Measurements from ENCODE around the gene ARHGEF17. TPM values are rescaled to one million over a fixed set of nuclear protein-coding genes. Genes with fewer than 3 reads are reported as not detected.

The ARHGEF17 gene
- total RNA-seq, 2 experiments from 2014 or later = not detected

DNA sequence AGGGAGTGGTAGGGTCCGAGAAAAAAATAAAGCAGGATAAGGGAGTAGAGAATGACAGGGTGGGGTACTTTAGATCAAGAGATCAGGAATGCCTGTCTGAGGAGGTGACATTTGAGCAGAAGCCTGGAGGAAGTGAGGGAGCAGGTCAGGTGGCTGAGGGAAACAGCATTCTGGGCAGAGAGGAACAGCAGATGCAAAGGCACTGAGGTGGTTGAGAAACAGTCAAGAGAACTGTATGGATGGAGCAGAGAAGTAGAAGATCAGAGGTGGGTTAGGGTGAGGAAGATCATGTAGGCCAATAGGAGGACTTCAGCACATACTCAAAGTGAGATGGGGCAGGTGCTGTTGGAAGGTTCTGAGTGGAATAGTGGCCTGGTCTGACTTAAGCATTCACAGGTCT is 8.3 kb downstream of the ARHGEF17 start:
- Mint-ChIP-seq H3K36me3 (no peaks in the 10 kb centered on the region), H3K9me3 (ENCODE audit: low read depth) (no peaks in the 10 kb centered on the region), H3K4me1 (peaks cover 16% of the 10 kb centered on the region), H3K27ac (no peak overlapping the region), H3K27me3 (peaks cover 3% of the 10 kb centered on the region), H3K4me3 (no peak overlapping the region)
- DNase-seq (no peak), ATAC-seq (no peak)
- CTCF ChIA-PET = interaction anchor here (17.2 kb wide), 1 partner anchor 19 kb away, joined by 190 read pairs; no protein-coding TSS in a partner anchor

DNA sequence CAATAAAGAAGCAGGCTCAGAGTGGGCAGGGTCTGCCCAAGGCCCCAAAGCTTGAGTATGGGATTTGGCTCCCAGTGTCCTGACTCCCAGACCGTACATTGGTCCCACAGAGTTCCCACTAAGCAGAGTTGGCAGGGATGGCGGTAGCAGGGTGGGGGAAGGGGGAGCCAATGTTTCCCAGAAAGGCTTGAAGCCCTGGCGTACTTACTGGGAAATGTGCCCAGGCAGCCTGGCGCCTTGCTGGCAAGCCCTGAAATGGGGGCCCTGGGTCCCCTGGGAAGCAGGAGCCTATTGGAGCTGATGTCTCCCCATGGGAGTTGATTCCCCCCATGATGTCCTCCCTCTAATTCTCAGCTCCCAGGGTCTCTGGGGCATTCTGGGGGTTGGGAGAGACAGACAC is 9.3 kb downstream of the ARHGEF17 start:
- Mint-ChIP-seq H3K36me3 (no peaks in the 10 kb centered on the region), H3K27ac (no peak overlapping the region), H3K9me3 (ENCODE audit: low read depth) (no peaks in the 10 kb centered on the region), H3K4me1 (peaks cover 18% of the 10 kb centered on the region), H3K27me3 (peaks cover 3% of the 10 kb centered on the region), H3K4me3 (no peak overlapping the region)
- ATAC-seq = no peak
- no peak for DNase-seq
- CTCF ChIA-PET = interaction anchor here (2.1 to 17.2 kb wide), 2 partner anchors 10 to 18 kb away, joined by 8 to 190 read pairs; partner anchors contain the start of gene ARHGEF17

DNA sequence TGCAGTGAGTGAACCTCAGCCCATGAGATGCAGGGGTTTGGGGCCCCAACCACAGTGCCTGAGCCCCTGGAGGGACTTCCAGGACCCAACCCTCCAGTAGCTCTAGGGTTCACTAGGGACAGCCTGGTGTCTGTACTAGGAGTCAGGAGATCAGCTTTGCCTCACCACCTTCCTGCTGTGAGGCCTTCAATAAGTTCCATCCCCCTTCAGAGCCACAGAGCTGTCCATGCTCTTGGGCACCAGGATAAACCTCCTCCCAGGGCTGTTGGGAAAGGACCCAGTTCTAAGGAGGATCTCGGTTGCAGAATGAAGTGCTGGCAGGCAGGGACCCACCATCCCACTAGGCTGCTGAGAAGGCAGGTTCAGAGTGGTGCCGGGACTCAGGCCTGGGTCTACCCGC is 9.7 kb downstream of the ARHGEF17 start:
- DNase-seq (no peak), ATAC-seq (no peak)
- Mint-ChIP-seq H3K9me3 (ENCODE audit: low read depth) (no peaks in the 10 kb centered on the region), H3K27ac (no peak overlapping the region), H3K36me3 (no peaks in the 10 kb centered on the region), H3K4me3 (no peak overlapping the region), H3K4me1 (peaks cover 18% of the 10 kb centered on the region), H3K27me3 (peaks cover 3% of the 10 kb centered on the region)
- CTCF ChIA-PET = interaction anchor here (1.4 to 17.2 kb wide), 3 partner anchors 10 to 33 kb away, joined by 4 to 190 read pairs (median 8); partner anchors contain the start of gene ARHGEF17

DNA sequence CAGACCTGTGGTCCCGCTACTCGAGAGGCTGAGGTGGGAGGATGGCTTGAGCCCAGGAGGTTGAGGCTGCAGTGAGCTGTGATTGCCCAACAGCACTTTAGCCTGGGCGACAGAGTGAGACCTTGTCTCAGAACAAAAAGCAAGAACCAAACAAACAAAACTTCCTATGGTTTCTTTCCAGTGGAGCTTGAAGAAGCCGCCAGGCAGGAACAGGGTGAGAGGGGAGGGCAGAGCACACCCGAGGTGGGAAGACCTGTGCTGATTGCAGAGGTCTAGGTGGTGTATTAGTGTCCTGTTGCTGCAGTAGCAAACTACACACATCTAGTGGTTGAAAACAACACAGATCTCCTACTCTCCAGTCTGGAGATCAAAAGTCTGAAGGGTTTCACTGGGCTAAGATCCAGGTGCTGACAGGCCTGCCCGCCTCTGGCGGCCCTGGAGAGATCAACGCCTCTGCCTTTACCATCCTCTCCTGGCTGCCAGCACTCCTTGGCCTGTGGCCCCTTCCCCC is 10.5 kb downstream of the ARHGEF17 start:
- no peak overlapping the region for H3K27ac Mint-ChIP-seq
- DNase-seq (no peak), ATAC-seq (no peak)
- H3K4me3 Mint-ChIP-seq = no peak overlapping the region
- peaks cover 3% of the 10 kb centered on the region for H3K27me3 Mint-ChIP-seq
- CTCF ChIA-PET = interaction anchor here (1.4 to 17.2 kb wide), 3 partner anchors 11 to 33 kb away, joined by 4 to 190 read pairs (median 8); partner anchors contain the start of gene ARHGEF17
- no peaks in the 10 kb centered on the region for H3K36me3 Mint-ChIP-seq
- peaks cover 16% of the 10 kb centered on the region for H3K4me1 Mint-ChIP-seq
- H3K9me3 Mint-ChIP-seq (ENCODE audit: low read depth) = no peaks in the 10 kb centered on the region

DNA sequence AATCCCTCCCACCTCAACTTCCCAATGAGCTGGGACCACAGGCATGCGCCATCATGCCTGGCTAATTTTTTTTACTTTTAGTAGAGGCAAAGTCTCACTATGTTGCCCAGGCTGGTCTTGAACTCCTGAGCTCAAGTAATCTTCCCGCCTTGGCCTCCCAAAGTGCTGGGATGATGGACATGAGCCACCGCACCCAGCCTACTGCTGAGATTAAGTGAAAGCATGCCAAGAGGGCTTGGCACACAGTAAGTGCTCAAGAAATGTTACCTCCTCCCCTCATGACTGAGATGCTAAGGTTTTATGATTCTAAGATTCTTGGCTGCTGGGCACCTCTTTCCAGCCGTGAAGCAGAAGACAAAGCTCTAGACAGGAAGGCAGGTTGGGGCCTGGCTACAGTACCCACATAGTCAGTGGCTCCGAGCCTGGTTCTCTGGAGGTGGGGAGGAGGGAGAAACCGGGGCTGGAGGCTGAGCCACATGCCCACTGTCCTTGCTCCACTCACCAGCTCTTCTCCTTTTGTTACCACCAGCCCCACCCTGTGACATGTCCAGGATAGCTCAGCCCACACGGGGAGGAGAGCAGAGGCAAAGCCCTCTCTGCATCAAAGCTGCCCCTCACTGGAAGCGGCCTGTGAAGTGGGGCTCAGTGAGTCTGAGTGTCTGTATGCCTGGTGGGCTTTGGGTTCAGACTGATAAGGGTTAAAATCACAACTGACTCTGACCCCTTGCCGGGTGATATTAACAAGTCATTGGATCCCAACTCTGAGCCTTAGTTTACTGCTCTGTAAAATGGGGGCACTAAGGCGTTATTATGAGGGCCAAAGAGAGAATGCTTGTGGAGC is 12.9 kb downstream of the ARHGEF17 start:
- peaks cover 3% of the 10 kb centered on the region for H3K27me3 Mint-ChIP-seq
- no peaks in the 10 kb centered on the region for H3K9me3 Mint-ChIP-seq (ENCODE audit: low read depth)
- H3K4me3 Mint-ChIP-seq = no peak overlapping the region
- peaks cover 10% of the 10 kb centered on the region for H3K4me1 Mint-ChIP-seq
- DNase-seq (no peak), ATAC-seq (no peak)
- no peaks in the 10 kb centered on the region for H3K36me3 Mint-ChIP-seq
- CTCF ChIA-PET = interaction anchor here (2.2 to 17.2 kb wide), 2 partner anchors 14 to 15 kb away, joined by 7 to 190 read pairs; no protein-coding TSS in a partner anchor
- H3K27ac Mint-ChIP-seq = no peak overlapping the region

DNA sequence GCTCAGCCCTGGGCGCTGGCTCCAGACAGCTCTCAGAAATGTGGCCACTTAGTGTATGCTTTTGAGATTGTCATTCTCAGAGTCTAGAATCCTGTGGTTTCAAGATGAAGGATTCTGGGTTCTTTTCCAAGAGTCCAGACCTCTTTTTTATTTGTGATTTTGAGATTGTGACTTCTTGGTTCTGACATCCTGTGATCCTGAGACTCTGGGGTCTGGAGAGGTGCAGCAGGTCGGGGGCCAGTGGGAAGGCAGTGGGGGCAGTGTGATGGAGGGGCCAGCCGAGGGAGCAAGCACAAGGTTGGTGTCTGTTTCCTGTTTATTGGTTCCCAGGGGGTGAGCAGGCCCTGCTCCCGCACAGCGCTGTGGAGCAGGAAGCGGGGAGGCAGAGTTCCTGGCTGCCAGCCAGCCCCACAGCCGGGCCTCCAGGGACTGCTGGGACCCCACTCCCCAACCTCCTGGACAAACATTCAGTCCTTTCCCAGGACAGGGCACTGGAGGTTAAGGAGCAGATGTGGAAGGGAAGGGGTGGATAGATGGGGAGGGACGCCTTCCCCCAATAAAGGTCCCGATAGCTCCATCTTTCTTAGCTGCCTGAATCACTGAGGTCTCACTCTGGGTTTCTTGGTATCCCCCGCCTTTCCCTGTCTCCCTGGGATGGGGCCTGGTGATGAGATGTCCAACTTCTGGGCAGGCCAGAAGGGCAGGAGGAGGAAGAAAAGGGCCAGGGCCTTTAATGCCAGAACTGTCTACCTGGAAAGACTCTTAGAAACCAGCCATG is 13.7 kb downstream of the ARHGEF17 start:
- no peak for ATAC-seq
- Mint-ChIP-seq H3K4me3 (no peak overlapping the region), H3K27ac (no peak overlapping the region), H3K27me3 (no peaks in the 10 kb centered on the region), H3K36me3 (no peaks in the 10 kb centered on the region), H3K9me3 (ENCODE audit: low read depth) (no peaks in the 10 kb centered on the region), H3K4me1 (peaks cover 10% of the 10 kb centered on the region)
- CTCF ChIA-PET = interaction anchor here (1.7 to 17.2 kb wide), 4 partner anchors 14 to 29 kb away, joined by 4 to 190 read pairs (median 22); no protein-coding TSS in a partner anchor
- no peak for DNase-seq

DNA sequence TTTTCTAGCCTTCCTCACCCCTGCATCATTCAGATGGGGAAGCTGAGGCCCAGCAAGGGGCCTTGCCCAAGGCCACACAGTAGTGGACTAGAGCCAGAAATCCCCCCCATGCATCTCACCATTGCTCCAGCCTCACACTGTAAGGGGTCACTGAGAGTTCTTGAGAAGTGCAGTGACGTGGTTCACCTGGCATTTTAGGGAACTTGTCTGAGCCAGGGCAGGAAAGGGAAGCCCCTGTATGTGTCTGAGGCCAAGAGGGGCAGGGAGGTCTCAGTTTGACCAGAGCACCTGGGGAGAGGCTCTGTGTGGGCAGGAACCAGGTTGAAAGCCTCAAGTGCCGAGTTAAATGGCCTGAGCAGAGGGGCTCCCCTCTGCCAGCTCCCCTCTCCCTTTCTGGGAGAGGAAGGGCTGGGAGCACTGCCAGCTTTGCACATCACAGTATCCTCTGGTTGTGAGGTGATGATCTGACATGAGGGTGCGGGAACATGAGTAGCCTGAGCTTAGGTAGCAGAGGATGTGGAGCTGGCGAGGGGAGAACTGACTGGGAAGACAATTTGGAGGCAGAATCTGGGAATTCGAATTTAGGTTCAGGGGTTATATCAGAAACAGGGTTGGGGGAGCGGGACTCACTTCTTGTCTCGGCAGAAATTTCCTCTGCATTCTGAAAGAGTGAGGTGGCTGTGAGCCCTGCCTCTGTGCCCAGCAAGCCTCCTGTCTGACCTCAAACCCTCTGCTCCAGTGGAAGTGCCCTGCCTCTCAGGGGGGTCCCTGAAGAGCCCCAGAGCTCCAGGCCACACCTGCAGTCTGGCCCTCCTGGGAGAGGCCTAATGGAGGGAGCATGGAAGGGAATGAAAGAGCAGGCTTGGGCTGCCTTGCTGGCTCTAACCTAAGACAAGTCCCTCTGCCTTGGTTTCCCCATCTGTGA is 14.6 kb downstream of the ARHGEF17 start:
- Mint-ChIP-seq H3K4me3 (no peak overlapping the region), H3K9me3 (ENCODE audit: low read depth) (no peaks in the 10 kb centered on the region), H3K36me3 (no peaks in the 10 kb centered on the region), H3K27me3 (no peaks in the 10 kb centered on the region), H3K27ac (no peak overlapping the region), H3K4me1 (peaks cover 16% of the 10 kb centered on the region)
- DNase-seq (no peak), ATAC-seq (no peak)
- CTCF ChIA-PET = interaction anchor here (1.7 to 7.3 kb wide), 4 partner anchors 14 to 28 kb away, joined by 4 to 36 read pairs (median 8); partner anchors contain the start of gene ARHGEF17

DNA sequence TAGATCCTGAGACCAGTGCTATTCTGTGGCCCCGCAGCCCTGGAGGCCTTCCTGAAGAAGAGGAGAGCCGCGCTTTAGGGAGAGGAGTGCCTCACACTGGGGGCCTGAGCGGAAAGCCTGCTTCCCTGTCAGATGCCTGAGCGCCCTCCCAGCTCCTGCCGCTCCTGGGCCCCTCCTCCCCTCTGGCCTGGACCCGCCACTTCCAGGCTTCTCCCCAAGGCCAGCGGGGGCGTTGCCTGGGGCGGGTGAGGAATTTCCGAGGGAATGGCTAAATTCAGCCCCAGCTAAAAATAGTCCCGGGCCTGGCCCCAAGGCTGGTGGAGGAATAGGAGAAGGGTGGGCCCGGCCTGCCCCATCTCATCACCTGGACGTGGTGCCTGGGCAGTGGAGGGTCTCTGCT is 15.4 kb downstream of the ARHGEF17 start:
- ATAC-seq = no peak
- Mint-ChIP-seq H3K9me3 (ENCODE audit: low read depth) (no peaks in the 10 kb centered on the region), H3K4me1 (peaks cover 19% of the 10 kb centered on the region), H3K27ac (no peak overlapping the region), H3K27me3 (no peaks in the 10 kb centered on the region), H3K36me3 (no peaks in the 10 kb centered on the region), H3K4me3 (no peak overlapping the region)
- CTCF ChIA-PET = interaction anchor here (1.7 to 7.3 kb wide), 3 partner anchors 13 to 28 kb away, joined by 4 to 36 read pairs (median 8); partner anchors contain the start of gene ARHGEF17
- no peak for DNase-seq

DNA sequence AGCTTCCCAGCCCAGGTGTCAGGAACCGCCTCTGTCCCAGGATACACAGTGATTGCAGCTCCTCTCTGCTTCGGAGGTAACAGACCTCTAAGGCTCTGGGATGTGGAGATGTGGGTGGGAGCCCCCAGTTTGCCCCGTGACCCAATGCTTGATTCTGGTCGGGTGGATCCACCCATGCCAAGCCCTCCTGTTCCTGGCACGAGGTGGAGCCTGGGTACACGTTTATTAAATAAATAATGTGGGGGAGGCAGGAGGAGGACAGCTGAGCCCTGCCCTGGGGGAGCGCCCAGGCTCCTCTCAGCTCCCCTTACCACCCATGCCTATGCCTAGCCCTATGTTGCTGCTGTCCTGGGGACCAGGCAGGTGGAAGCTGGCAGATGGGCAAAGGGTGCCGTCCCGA is 16.0 kb downstream of the ARHGEF17 start:
- no peaks in the 10 kb centered on the region for H3K36me3 Mint-ChIP-seq
- CTCF ChIA-PET = interaction anchor here (2.0 to 7.3 kb wide), 2 partner anchors 13 to 17 kb away, joined by 8 to 36 read pairs; partner anchors contain the start of gene ARHGEF17
- no peaks in the 10 kb centered on the region for H3K9me3 Mint-ChIP-seq (ENCODE audit: low read depth)
- peaks cover 19% of the 10 kb centered on the region for H3K4me1 Mint-ChIP-seq
- H3K27ac Mint-ChIP-seq = no peak overlapping the region
- H3K4me3 Mint-ChIP-seq = no peak overlapping the region
- H3K27me3 Mint-ChIP-seq = no peaks in the 10 kb centered on the region
- ATAC-seq (no peak), DNase-seq (no peak)

DNA sequence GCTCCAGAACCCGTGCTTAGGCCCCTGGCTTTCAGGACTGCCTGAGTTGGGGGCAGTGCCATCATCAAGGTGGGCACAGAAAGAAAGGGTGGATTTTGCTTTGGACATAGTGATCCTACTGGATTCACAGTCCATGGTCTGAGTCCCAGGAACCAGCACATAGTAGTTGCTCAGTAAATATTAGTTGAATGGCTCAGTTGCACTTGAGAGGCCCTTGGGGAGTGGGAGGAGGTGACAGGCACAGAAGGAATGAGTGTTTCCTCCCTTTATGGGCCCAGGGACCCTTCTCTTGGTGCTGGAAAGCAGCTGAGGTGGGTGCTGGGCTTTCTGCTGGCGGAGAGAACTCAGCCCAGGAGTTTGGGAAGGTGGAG is 16.6 kb downstream of the ARHGEF17 start:
- Mint-ChIP-seq H3K4me3 (no peak overlapping the region), H3K4me1 (peaks cover 19% of the 10 kb centered on the region), H3K27me3 (no peaks in the 10 kb centered on the region), H3K27ac (no peak overlapping the region), H3K9me3 (ENCODE audit: low read depth) (no peaks in the 10 kb centered on the region), H3K36me3 (no peaks in the 10 kb centered on the region)
- ATAC-seq (no peak), DNase-seq (no peak)
- CTCF ChIA-PET = interaction anchor here (1.4 to 7.3 kb wide), 3 partner anchors 12 to 28 kb away, joined by 3 to 36 read pairs (median 8); partner anchors contain the start of gene ARHGEF17

DNA sequence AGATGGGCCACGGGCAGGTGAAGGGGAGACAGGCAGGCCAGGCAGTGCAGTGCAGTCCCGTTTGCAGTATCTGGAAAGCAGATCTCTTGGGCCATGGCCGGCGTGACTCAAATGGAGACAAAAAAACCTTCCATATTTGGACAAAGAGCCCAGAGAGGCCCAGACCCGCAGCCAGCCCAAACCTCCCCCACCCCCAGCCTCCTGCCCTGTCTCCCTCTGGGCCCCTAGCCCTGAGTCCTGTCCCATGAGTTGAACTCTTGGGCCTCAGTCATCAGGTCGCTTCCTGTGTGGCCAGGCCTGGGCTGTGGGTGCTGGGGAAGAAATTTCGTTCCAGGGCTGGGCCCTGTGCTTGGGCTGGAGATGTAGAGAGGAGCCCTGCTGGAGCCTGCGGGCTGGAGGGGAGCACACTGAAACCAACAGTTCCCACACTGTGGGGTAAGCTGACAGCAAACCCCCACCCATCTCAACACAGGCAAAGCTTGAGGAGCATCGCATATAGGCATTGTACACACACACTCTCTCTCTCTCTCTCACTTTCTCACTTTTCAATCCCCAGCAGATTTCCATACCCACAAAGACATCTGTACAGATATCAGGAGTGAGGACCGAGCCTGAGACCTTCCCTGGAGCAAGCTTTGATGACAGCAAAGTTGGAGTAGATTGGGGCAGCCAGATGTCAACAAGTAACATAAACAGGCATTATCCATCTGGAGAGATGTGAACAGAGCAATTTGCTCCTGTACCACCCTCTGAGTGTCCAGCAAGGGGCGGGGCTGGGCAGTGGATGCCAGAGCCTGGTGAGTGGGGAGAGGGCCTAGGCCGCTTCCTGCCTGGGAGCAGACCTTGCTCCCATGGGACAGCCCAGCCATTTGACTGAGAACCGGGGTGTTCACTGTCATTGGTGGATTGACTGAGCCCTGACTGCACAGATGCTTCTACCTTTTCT is 17.2 kb downstream of the ARHGEF17 start:
- no peak for DNase-seq
- peak; percentile 28 for ATAC-seq
- Mint-ChIP-seq H3K27me3 (no peaks in the 10 kb centered on the region), H3K4me1 (peaks cover 19% of the 10 kb centered on the region), H3K27ac (no peak overlapping the region), H3K4me3 (no peak overlapping the region), H3K36me3 (no peaks in the 10 kb centered on the region), H3K9me3 (ENCODE audit: low read depth) (no peaks in the 10 kb centered on the region)
- CTCF ChIA-PET = interaction anchor here (0.6 to 7.3 kb wide), 5 partner anchors 11 to 28 kb away, joined by 3 to 36 read pairs (median 3); no protein-coding TSS in a partner anchor
